HG02884 (cell line): ENCODE data around the gene CNR2.
"Not testable (repeated sequence)": the region's sequence is repeated elsewhere in the genome, so short reads cannot be mapped to it uniquely, and the experiment has no call there.

Experiments
- ATAC-seq: cut with Tn5 transposase; IDR thresholded peaks from one replicate; pipeline ENCODE4 v1.9.1; 2021; ENCODE audit warnings: mild to moderate bottlenecking, moderate library complexity; ENCODE audit not compliant: unreplicated experiment

Gene CNR2

GRCh38 chr1:23838401-23838866 lies 74.7 kb downstream of the CNR2 start:
- no peak for ATAC-seq

DNA sequence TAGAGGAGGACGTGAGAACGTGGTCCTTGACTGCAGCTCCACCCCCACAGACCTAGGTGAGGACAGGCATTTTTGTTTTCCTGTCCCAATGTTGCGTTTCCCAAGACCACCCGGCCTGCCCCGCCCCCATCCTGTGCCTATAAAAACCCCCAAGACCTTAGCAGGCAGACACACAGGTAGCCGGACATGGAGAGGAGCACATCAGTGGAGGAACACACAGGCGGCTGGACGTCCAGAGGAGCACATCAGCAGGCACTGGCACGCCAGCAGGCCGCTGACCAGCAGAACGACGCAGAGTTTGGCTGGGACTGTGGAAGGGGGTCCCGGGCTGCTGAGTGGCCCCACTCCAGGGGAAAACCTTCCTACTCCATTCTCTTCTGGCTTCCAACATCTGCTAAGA lies 75.3 kb downstream of the CNR2 start:
- ATAC-seq: no peak

GRCh38 chr1:23836037-23836436 lies 77.1 kb downstream of the CNR2 start:
- no peak for ATAC-seq

DNA sequence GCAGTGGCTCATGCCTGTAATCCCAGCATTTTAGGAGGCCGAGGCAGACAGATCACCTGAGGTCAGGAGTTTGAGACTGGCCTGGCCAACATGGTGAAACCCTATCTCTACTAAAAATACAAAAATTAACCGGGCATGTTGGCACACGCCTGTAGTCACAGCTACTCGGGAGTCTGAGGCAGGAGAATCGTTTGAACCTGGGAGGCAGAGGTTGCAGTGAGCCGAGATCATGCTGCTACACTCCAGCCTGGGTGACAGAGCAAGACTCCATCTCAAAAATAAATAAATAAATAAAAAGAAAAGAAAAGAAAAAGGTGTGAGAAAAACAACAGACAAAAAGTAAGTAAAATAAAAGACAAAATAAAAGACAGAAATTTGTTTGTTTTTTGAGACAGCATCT lies 79.0 kb downstream of the CNR2 start:
- not testable (repeated sequence) for ATAC-seq

DNA sequence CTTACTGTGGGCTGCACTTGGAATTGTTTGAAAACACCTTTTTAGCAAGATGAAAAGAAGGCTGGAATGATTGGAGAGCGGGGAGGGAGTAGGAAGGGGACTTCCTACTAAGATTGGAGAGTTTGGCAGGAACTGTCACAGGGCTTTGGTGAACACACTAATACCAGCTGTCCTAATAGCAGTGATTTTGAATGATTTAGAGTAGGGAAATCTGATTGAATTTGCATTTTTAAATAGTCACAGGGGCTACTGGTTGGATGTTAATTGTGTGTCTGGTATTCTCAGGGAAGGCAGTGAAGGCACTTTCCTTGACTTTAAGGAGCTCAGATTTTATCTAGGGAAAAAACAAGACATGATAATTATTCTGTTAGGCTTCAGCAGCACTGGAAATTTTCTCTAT lies 85.4 kb downstream of the CNR2 start:
- no peak for ATAC-seq

DNA sequence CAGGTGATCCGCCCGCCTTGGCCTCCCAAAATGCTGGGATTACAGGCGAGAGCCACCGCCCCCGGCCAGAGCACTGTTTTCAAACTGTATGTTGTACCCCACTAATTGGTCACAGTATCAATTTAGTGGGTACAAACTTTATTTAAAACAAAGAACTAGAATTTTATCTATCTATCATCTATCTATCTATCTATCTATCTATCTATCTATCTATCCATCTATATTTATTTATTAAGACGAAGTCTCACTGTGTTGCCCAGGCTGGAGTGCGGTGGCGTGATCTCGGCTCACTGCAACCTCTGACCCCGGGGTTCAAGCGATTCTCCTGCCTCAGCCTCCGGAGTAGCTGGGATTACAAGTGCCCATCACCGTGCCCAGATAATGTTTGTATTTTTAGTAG lies 86.6 kb downstream of the CNR2 start:
- ATAC-seq: not testable (repeated sequence)

GRCh38 chr1:23825762-23826522 lies 87.2 kb downstream of the CNR2 start:
- no peak for ATAC-seq

DNA sequence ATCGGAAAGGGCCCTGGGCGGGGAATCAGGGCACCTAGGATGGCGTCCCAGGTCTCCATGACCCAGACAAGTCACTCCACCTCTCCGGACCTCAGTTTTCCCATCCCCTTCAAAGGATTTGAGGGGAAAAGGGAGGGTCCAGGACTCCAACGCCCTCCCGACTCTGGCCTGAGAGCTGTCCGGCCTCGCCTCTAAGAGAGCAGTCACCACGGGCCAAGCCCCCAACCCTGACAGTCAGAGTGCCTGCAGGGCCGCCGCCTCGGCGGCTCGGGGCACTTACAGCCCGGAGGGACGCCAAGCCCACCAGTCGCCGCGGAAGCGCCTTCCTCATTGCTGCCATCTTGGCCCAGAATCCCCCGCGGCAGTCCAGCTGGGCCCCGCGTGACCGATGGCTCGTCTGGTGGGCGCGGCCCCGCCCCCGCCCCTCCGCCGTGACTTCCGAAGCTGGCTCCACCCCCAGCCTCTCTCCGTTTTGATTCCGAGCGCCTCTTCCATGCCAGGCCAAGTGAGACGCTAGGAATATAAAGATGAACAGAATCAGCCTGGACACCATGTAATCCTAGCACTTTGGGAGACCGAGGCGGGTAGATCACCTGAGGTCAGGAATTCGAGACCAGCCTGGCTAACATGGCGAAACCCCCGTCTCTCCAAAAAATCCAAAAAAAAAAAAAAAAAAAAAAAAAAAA lies 87.9 kb downstream of the CNR2 start, which contains the start of gene HMGCL:
TSS of gene HMGCL (minus strand) at position 354 of the 686 bp plus-strand sequence. CDS start at position 340, 14 bp downstream.
- no peak for ATAC-seq

DNA sequence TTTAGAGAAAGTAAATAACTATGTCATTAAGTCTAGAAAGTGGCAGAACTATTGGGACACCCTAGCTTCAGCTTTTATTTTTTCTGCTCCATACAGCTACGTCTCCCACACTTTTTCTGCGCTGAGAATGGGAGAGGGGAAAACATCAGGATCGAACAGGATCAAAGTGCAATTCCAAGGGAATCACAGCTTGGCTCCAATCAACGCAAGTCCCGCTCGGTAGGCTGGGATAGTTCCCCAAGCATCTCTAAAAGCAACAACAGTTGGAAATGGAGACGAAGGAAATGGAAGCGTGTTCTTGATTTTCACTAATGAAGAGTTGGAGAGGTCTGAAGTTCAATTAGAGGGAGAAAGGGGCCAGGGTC lies 88.5 kb downstream of the CNR2 start:
- ATAC-seq: no peak

- no peak for ATAC-seq
These were observed 89.4 kb downstream of the CNR2 start for GRCh38 chr1:23823767-23824166.
